ENCODE results near the gene ERG. TPM values are rescaled to one million over a fixed set of nuclear protein-coding genes. Genes with fewer than 3 reads are reported as not detected.

ERG gene
- total and polyA plus RNA-seq, 2 of the 8 experiments (the other 6 are each of a cell fraction or from before 2014, with no cell fraction given), result 1.0 to 3.0 TPM

DNA sequence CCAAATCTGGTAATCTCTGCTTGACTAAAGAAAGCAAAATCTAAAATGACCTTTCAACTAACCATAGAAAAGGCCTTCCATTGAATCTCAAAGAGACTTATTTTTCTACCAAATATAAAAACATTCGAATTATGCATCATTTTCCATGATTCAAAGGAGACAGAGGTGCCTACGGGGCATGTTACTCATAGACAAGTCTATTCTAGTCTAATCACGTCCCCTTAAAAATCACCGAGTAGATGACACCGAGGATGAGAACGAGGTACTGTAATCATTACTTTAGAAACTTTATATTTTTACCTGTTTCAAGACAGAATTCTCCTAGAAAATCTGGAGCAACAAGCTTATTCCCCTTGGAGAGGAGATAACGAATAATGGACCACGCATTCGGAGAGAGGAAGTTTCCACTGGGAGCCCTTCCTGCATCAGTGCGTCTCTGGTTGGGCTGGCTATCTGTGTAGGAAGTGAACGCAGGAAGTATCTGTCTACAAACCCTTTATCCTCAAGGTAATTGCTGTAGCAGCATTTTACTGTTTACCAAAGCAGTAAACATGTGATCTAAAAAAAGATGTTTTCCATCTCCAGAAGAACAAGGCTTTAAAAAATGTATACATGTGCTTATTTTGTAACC is 9.5 kb downstream of the ERG start (continued):
- TF ChIP-seq RAD21 (IDR thresholded peaks at IDR 0.05 in 1 of 2, conservative IDR thresholded peaks at IDR 0.05 in 1 of 2; ENCODE audit: low read depth in 2 of 2, low read length in 2 of 2) (no peak), POLR2A (IDR thresholded peaks at IDR 0.05; ENCODE audit: control extremely low read depth in 1 of 2, low read depth in 2 of 2, low read length in 2 of 2) (no peak)

Data from H1 (cell line).